Sigmoid colon (tissue), 4 donors: ENCODE data around the gene PAM16.

Source experiments
- EP300 ChIP-seq, 4 donors: sonication (generic); formaldehyde crosslinking; IDR thresholded peaks; one replicate each; pipeline ENCODE4 v1.6.1; 2017; ENCODE audit warnings: antibody characterized with exemption in 4 of 4
- POLR2A ChIP-seq, 2 donors: fragments of 450-650 bp; IDR thresholded peaks; one replicate each; pipeline ENCODE4 v1.6.1; 2016; ENCODE audit warnings: antibody characterized with exemption in 2 of 2, mild to moderate bottlenecking in 2 of 2, moderate library complexity in 2 of 2
- POLR2AphosphoS5 ChIP-seq, 4 donors: sonication (generic); formaldehyde crosslinking; IDR thresholded peaks; one replicate each; pipeline ENCODE4 v1.6.1; 2017; ENCODE audit warnings: antibody characterized with exemption in 4 of 4
- TF ChIP-seq, protein P1 (sequence below), 4 experiments: fragments of 450-650 bp in 3 of 4; fragments of 200-600 bp in 1 of 4; IDR thresholded peaks; one replicate each; pipeline ENCODE4 v1.5.1; 2016 to 2019; ENCODE audit warnings: antibody characterized with exemption in 4 of 4, mild to moderate bottlenecking in 3 of 4, moderate library complexity in 2 of 4

DNA sequence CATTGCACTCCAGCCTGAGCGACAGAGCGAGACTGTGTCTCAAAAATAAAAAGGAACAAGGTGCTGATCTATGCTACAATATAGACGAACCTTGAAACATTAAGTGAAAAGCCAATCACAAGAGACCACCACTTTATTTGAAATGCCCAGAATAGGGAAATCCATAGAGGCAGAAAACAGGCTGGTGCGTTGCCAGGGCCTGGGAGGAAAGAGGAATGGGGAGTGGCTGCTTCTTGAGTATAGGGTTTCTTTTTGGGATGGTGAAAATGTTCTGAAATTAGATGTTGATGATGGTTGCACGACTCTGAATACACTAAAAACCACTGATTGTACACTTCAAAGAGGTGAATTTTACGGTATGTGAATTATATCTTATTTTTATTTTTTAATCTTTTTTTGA is 55.5 kb downstream of the PAM16 start:
- TF ChIP-seq, protein P1, sequence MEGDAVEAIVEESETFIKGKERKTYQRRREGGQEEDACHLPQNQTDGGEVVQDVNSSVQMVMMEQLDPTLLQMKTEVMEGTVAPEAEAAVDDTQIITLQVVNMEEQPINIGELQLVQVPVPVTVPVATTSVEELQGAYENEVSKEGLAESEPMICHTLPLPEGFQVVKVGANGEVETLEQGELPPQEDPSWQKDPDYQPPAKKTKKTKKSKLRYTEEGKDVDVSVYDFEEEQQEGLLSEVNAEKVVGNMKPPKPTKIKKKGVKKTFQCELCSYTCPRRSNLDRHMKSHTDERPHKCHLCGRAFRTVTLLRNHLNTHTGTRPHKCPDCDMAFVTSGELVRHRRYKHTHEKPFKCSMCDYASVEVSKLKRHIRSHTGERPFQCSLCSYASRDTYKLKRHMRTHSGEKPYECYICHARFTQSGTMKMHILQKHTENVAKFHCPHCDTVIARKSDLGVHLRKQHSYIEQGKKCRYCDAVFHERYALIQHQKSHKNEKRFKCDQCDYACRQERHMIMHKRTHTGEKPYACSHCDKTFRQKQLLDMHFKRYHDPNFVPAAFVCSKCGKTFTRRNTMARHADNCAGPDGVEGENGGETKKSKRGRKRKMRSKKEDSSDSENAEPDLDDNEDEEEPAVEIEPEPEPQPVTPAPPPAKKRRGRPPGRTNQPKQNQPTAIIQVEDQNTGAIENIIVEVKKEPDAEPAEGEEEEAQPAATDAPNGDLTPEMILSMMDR (IDR thresholded peaks at IDR 0.05) = no peak
- TF ChIP-seq EP300 (IDR thresholded peaks at IDR 0.05) (no peak), POLR2A (IDR thresholded peaks at IDR 0.05) (no peak), POLR2AphosphoS5 (IDR thresholded peaks at IDR 0.05) (no peak)
